ENCODE measurements around the gene SLC39A7.

Gene SLC39A7

DNA sequence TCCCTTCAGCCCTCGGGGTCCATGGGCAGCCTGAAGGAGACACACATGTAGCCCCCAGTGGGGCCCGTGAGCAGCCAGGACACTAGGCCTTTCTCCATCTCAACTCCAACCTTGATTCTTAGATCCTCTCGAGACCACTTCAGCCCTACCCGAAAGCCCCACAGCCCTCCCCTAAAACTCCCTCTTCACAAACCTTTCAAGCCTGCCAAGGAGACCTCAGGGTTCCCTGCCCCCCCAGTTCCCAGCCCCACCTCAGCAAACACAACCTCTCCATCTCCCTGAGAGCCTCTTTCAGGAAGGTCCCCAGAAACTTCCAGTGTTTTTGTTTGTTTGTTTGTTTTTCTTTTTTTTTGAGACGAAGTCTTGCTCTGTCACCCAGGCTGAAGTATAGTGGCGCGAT is 19.5 kb upstream of the SLC39A7 start:
- Histone ChIP-seq H3K27ac (ENCODE audit: low read depth, low read length) (no peak overlapping the region), H3K9me3 (ENCODE audit: control insufficient read depth, insufficient read depth, low read length) (peaks cover 19% of the 10 kb centered on the region), H3K4me2 (ENCODE audit: low read length) (no peak overlapping the region), H3K4me3 (ENCODE audit: low read length) (no peak overlapping the region), H3K27me3 (ENCODE audit: control insufficient read depth, low read length) (no peaks in the 10 kb centered on the region; the same call in 1 of the 2 replicates), H4K20me1 (ENCODE audit: control insufficient read depth, insufficient read depth, low read depth, low read length) (no peaks in the 10 kb centered on the region), H3K4me1 (ENCODE audit: control insufficient read depth, low read length) (peaks cover 14% of the 10 kb centered on the region), H3K79me2 (ENCODE audit: control insufficient read depth, low read length) (no peaks in the 10 kb centered on the region), H3K36me3 (ENCODE audit: control insufficient read depth, low read length) (peaks cover 11% of the 10 kb centered on the region), H3F3A (ENCODE audit: control insufficient read depth, insufficient read depth) (no peaks in the 10 kb centered on the region), H3K9me2 (replicated peaks; ENCODE audit: control insufficient read depth, low read length) (no peaks in the 10 kb centered on the region)
- no peak for TF ChIP-seq EZH2phosphoT487 (IDR thresholded peaks at IDR 0.05; ENCODE audit: borderline replicate concordance, low read length)

DNA sequence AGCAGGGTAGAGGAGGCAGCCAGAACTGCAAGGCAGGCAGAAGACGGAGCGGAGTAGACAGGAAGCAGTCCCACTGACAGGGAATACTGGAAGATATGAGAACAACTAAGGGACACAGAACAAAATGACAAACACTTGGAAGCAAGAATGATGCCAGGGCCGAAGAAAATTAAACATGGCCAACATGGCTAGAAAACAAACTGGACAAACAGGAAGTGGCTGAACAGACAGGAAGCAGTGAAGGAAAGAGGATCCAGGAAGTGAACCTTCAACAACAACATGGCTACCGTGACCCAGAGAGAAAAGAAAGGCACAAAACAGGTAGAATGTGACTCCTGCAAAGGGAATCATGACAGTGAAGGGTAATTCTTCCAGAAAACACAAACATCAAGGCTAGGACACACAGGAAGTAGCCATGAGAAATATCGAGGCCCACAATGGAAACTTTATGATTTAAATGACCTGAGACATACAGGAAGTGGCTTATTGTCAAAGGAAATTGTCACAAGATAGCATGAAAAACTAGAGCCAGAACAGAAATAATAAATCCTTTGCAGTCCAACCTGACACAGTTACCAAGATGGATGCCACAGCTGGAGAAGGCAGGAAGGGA is 17.5 kb upstream of the SLC39A7 start:
- Histone ChIP-seq H3K27ac (ENCODE audit: low read depth, low read length) (peak overlapping the region; percentile 40), H3K4me2 (ENCODE audit: low read length) (peak overlapping the region; percentile 53), H3K4me3 (ENCODE audit: low read length) (peak overlapping the region; percentile 59), H3K36me3 (ENCODE audit: control insufficient read depth, low read length) (peaks cover 11% of the 10 kb centered on the region), H4K20me1 (ENCODE audit: control insufficient read depth, insufficient read depth, low read depth, low read length) (no peaks in the 10 kb centered on the region), H3F3A (ENCODE audit: control insufficient read depth, insufficient read depth) (no peaks in the 10 kb centered on the region), H3K4me1 (ENCODE audit: control insufficient read depth, low read length) (peaks cover 14% of the 10 kb centered on the region), H3K79me2 (ENCODE audit: control insufficient read depth, low read length) (no peaks in the 10 kb centered on the region), H3K9me2 (replicated peaks; ENCODE audit: control insufficient read depth, low read length) (no peaks in the 10 kb centered on the region), H3K9me3 (ENCODE audit: control insufficient read depth, insufficient read depth, low read length) (peaks cover 19% of the 10 kb centered on the region), H3K27me3 (ENCODE audit: control insufficient read depth, low read length) (peaks cover 5% of the 10 kb centered on the region; the same call in 1 of the 2 replicates)
- no peak for TF ChIP-seq EZH2phosphoT487 (IDR thresholded peaks at IDR 0.05; ENCODE audit: borderline replicate concordance, low read length)
- TF ChIP-seq, protein P1, sequence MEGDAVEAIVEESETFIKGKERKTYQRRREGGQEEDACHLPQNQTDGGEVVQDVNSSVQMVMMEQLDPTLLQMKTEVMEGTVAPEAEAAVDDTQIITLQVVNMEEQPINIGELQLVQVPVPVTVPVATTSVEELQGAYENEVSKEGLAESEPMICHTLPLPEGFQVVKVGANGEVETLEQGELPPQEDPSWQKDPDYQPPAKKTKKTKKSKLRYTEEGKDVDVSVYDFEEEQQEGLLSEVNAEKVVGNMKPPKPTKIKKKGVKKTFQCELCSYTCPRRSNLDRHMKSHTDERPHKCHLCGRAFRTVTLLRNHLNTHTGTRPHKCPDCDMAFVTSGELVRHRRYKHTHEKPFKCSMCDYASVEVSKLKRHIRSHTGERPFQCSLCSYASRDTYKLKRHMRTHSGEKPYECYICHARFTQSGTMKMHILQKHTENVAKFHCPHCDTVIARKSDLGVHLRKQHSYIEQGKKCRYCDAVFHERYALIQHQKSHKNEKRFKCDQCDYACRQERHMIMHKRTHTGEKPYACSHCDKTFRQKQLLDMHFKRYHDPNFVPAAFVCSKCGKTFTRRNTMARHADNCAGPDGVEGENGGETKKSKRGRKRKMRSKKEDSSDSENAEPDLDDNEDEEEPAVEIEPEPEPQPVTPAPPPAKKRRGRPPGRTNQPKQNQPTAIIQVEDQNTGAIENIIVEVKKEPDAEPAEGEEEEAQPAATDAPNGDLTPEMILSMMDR (IDR thresholded peaks at IDR 0.05; ENCODE audit: low read depth, low read length, poor library complexity, severe bottlenecking): no peak

DNA sequence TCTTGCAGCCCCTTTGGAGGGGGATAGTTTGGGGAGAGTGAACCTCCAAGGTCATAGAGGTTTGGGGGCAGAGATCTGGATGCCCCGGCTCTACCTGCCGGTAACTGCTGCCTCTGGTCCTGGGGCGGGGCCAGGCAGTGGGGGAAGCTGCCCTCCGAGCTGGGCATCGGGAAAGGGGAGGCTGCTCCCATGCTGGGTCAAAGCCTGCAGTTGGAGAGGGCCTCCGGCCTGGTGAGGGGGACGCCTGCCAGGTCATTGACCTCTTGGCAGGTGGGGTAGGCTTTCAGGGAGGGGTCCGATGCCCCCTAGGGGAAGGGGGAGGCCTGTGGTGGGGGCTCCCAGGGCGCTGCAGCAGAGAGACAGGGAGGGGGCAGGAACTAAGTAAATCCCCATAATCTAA is 15.5 kb upstream of the SLC39A7 start:
- no peak overlapping the region for H3K27ac ChIP-seq (ENCODE audit: low read depth, low read length)
- no peaks in the 10 kb centered on the region for H3K79me2 ChIP-seq (ENCODE audit: control insufficient read depth, low read length)
- H3K36me3 ChIP-seq (ENCODE audit: control insufficient read depth, low read length): peaks cover 11% of the 10 kb centered on the region
- no peaks in the 10 kb centered on the region for H3K9me2 ChIP-seq (replicated peaks; ENCODE audit: control insufficient read depth, low read length)
- H3K9me3 ChIP-seq (ENCODE audit: control insufficient read depth, insufficient read depth, low read length): peaks cover 19% of the 10 kb centered on the region
- H3K4me2 ChIP-seq (ENCODE audit: low read length): no peak overlapping the region
- H3K4me3 ChIP-seq (ENCODE audit: low read length): no peak overlapping the region
- TF ChIP-seq EZH2phosphoT487 (IDR thresholded peaks at IDR 0.05; ENCODE audit: borderline replicate concordance, low read length): no peak
- TF ChIP-seq, protein P1 (IDR thresholded peaks at IDR 0.05; ENCODE audit: low read depth, low read length, poor library complexity, severe bottlenecking): no peak
- H3K4me1 ChIP-seq (ENCODE audit: control insufficient read depth, low read length): peaks cover 14% of the 10 kb centered on the region
- H3K27me3 ChIP-seq (ENCODE audit: control insufficient read depth, low read length): peaks cover 8% of the 10 kb centered on the region; the same call in 1 of the 2 replicates
- no peaks in the 10 kb centered on the region for H4K20me1 ChIP-seq (ENCODE audit: control insufficient read depth, insufficient read depth, low read depth, low read length)
- no peaks in the 10 kb centered on the region for H3F3A ChIP-seq (ENCODE audit: control insufficient read depth, insufficient read depth)

DNA sequence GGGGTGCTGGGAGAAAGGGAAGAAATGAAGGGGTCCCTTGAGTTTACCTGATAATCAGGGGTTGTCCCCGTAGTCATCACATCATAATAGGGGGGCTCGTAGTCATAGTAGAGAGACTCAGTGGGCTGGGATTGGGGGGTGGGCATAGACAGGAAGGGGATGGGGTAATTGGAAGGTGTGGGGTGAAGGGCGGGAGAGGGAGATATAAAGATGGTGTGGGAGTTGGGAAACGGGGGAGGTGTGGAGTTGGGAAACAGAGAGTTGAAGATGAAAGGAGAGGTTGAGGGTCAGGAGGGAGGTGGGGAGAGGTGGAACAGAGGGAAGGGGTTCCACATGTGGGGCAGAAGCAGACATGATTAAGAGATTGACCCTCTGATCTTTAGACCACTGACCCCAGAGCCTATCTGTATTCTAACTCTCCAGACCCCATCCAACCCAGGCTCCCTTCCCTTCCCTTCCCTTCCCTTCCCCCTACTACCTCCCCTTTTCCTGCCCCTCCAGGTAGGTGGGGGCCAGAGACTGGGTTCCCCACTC is 14.9 kb upstream of the SLC39A7 start:
- H4K20me1 ChIP-seq (ENCODE audit: control insufficient read depth, insufficient read depth, low read depth, low read length): no peaks in the 10 kb centered on the region
- no peak overlapping the region for H3K4me2 ChIP-seq (ENCODE audit: low read length)
- TF ChIP-seq EZH2phosphoT487 (IDR thresholded peaks at IDR 0.05; ENCODE audit: borderline replicate concordance, low read length): no peak
- TF ChIP-seq, protein P1 (IDR thresholded peaks at IDR 0.05; ENCODE audit: low read depth, low read length, poor library complexity, severe bottlenecking): no peak
- peaks cover 19% of the 10 kb centered on the region for H3K9me3 ChIP-seq (ENCODE audit: control insufficient read depth, insufficient read depth, low read length)
- H3K79me2 ChIP-seq (ENCODE audit: control insufficient read depth, low read length): no peaks in the 10 kb centered on the region
- H3K27me3 ChIP-seq (ENCODE audit: control insufficient read depth, low read length): peaks cover 8% of the 10 kb centered on the region; the same call in 1 of the 2 replicates
- no peaks in the 10 kb centered on the region for H3K9me2 ChIP-seq (replicated peaks; ENCODE audit: control insufficient read depth, low read length)
- H3K36me3 ChIP-seq (ENCODE audit: control insufficient read depth, low read length): peaks cover 11% of the 10 kb centered on the region
- no peak overlapping the region for H3K27ac ChIP-seq (ENCODE audit: low read depth, low read length)
- peaks cover 14% of the 10 kb centered on the region for H3K4me1 ChIP-seq (ENCODE audit: control insufficient read depth, low read length)
- no peaks in the 10 kb centered on the region for H3F3A ChIP-seq (ENCODE audit: control insufficient read depth, insufficient read depth)
- H3K4me3 ChIP-seq (ENCODE audit: low read length): no peak overlapping the region
